GM12875 (cell line): Measurements from ENCODE around the gene P4HA3.

Experiments used
- H3K4me3 ChIP-seq: one replicate; pipeline ENCODE4 v1.5.1; 2011; ENCODE audit warnings: low read depth, low read length, control low read depth
- TF ChIP-seq, protein P1 (sequence below): IDR thresholded peaks from 2 replicates; pipeline ENCODE4 v1.5.1; 2011; ENCODE audit warnings: low read depth, mild to moderate bottlenecking, control low read depth, inconsistent platforms, low read length, moderate library complexity, borderline replicate concordance; ENCODE audit not compliant: insufficient read depth

P4HA3 gene

DNA sequence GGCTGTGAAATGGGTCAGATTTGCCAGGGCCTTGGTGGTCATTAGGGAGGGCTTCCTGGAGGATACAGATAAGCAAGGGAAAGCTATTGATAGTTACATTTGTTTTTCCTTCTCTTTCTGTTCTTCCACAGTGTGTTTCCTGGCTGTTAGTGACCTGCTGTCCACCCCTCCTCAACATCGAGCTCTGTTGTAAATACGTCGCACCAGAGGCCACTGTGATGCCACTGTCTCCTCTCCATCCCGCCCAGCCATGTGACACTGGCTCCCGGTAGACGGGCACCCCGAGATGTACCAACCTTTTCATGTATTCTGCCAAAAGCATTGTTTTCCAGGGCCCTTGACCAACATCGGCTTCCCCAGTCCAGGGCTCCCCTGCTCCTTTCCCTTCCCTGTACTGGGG is 58.1 kb downstream of the P4HA3 start:
- H3K4me3 ChIP-seq: no peak overlapping the region
- TF ChIP-seq, protein P1, sequence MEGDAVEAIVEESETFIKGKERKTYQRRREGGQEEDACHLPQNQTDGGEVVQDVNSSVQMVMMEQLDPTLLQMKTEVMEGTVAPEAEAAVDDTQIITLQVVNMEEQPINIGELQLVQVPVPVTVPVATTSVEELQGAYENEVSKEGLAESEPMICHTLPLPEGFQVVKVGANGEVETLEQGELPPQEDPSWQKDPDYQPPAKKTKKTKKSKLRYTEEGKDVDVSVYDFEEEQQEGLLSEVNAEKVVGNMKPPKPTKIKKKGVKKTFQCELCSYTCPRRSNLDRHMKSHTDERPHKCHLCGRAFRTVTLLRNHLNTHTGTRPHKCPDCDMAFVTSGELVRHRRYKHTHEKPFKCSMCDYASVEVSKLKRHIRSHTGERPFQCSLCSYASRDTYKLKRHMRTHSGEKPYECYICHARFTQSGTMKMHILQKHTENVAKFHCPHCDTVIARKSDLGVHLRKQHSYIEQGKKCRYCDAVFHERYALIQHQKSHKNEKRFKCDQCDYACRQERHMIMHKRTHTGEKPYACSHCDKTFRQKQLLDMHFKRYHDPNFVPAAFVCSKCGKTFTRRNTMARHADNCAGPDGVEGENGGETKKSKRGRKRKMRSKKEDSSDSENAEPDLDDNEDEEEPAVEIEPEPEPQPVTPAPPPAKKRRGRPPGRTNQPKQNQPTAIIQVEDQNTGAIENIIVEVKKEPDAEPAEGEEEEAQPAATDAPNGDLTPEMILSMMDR: no peak

DNA sequence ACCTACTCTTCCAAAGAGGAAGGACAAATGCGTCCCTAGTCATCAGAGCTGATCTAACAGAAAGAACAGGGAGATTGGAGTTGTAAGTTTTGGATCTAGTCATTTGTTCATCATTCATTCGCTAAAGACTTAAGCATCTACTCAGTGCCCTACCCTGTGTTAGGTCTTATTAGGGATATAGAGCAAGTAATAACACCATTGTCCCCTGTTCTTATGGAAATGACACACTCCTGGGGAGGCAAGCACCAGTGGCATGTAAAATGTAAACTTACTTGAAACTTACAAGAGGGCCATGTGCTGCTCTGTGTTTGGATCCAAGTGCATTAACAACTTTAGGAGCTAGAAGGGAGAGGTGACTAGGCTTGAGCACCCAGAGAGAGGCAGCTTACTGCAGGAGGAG is 61.9 kb downstream of the P4HA3 start:
- TF ChIP-seq, protein P1: no peak
- H3K4me3 ChIP-seq: no peak overlapping the region

DNA sequence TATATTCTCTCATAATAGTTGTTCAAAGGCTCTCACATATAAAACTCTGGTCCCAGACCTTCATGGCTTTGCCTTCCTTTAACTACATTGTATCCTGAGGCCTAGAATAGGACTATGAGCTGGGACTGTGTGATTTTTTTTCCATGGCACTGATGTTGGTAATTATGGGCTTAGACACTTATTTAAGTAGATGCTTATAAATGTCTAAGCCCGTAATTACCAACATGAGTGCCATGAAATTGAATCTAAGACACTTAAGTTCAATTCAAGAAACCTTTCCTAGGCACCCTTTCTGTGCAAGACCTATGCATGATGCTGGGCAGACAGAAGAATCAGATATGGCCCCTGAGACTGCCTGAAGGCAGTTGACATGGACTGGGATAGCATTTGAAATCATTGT is 63.0 kb downstream of the P4HA3 start:
- TF ChIP-seq, protein P1: no peak
- no peak overlapping the region for H3K4me3 ChIP-seq

DNA sequence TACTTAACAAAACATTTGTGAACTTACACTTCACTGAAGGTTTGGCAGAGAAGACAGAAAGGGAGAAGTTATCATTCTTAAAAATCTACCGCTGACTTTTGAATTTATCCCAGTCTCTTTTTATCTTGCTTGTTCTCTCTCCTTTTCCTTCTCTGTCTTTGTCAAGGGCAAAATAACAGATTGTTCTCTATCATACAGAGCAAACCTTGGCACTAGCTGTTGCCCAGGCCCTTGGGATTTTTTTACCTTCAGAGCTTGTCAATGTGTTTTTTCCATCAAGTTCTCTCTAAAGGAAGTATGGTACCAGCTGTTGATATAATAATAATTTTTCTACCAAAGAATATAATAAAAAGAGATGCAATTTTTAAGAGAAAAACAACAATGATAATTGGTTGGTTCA is 73.2 kb downstream of the P4HA3 start:
- no peak overlapping the region for H3K4me3 ChIP-seq
- TF ChIP-seq, protein P1: no peak

DNA sequence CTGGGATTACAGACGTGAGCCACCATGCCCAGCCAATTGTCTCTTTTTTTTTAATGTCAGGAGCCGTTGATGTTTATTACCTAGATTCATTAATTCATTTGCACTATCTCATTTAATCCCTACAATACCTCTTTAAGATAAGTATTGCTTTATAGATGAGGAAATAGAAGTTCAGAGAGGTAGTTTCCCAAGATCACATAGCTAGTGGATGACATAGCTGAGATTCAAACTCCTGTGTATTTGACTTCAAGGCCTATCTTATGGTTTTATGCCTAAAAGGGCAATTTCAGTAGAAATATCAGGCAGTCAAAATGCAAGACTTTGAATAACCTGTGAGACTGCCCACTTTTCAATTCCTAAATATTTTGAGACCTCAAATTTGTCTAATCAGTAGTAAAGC is 73.9 kb downstream of the P4HA3 start:
- TF ChIP-seq, protein P1: no peak

DNA sequence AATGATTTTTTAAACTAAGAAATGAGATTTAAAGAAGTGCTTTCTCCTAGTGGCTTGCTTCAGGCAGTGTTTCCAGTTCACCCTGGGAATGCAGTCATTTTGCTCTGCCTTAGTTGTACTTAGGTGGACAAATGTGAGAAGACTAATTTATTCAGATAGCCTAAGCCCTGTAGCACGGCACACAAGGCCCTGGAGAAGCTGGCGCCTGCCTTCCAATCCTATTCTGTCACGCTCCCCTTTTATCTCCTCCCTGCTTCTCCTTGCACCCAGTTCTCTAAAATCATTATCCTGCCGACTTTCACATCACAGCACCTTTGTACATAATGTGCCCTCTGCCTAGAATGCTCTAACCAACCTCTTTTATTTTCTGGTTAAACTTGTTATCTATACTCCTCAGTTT is 76.3 kb downstream of the P4HA3 start:
- no peak overlapping the region for H3K4me3 ChIP-seq
- TF ChIP-seq, protein P1: no peak

More for the DNA sequence above, 73.9 kb downstream of the P4HA3 start:
- H3K4me3 ChIP-seq: no peak overlapping the region

DNA sequence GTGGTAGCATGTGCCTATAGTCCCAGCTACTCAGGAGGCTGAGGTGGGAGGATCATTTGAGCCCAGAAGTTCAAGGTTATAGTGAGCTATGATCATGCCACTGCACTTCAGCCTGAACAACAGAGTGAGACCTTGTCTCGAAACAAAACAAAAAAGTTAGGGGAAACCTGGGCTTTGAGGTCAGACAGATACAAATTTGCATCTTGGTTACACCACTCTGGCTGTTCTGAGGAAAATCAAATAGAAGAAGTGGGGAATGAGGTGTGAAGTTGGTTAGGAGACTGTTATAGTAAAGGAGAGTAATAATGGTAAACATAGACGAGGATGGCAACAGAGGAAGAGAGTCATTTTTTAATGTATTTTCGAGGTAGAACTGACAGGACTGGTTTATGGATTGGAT is 77.8 kb downstream of the P4HA3 start:
- no peak overlapping the region for H3K4me3 ChIP-seq
- TF ChIP-seq, protein P1: no peak
